ENCODE data around the gene OR52D1. TPM values are rescaled to one million over a fixed set of nuclear protein-coding genes. Genes with fewer than 3 reads are reported as not detected.

Gene OR52D1
- not detected for polyA plus RNA-seq

DNA sequence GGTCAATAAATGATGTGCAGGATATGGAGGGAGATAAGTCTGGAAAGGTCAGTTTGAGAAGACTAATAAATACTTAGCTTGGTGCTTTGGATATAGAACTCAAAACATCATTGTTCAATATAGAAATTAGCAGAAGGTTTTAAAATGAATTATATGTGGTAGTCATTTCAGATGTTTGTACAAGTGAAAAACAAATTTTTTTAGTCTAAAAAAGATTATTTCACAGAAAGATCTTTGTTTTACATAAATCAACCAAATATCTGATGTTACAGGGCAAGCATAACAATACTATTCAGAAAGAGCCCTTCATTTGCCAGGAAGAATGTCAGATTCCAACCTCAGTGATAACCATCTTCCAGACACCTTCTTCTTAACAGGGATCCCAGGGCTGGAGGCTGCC is at the start of gene OR52D1:
Gene OR52D1 (plus strand): TSS at position 301 of the 400 bp plus-strand sequence. CDS start 22 bp downstream, at position 323.
- Mint-ChIP-seq H3K27me3 (ENCODE audit: low read depth in 3 of 3) (peaks cover 0 to 4% (median 3%) of the 10 kb centered on the region in 3 donors), H3K36me3 (no peaks in the 10 kb centered on the region), H3K4me3 (no peak within 1 kb of the TSS), H3K27ac (no peak within 1 kb of the TSS), H3K9me3 (peaks cover 0 to 5% (median 0%) of the 10 kb centered on the region in 6 donors), H3K4me1 (no peaks in the 10 kb centered on the region)
- no peak for DNase-seq

GRCh38 chr11:5441414-5441813 is 47.1 kb upstream of the OR52D1 start, which contains the start of gene OR51I1:
Gene OR51I1 (minus strand): TSS chr11:5441514. CDS start chr11:5441514, 0 bp downstream.
- Mint-ChIP-seq H3K36me3 (no peaks in the 10 kb centered on the region), H3K4me1 (no peaks in the 10 kb centered on the region), H3K27me3 (ENCODE audit: low read depth in 3 of 3) (peaks cover 0 to 3% (median 2%) of the 10 kb centered on the region in 3 donors), H3K4me3 (no peak within 1 kb of the TSS), H3K9me3 (peaks cover 0 to 2% (median 0%) of the 10 kb centered on the region in 6 donors), H3K27ac (no peak within 1 kb of the TSS)
- DNase-seq, result no peak

DNA sequence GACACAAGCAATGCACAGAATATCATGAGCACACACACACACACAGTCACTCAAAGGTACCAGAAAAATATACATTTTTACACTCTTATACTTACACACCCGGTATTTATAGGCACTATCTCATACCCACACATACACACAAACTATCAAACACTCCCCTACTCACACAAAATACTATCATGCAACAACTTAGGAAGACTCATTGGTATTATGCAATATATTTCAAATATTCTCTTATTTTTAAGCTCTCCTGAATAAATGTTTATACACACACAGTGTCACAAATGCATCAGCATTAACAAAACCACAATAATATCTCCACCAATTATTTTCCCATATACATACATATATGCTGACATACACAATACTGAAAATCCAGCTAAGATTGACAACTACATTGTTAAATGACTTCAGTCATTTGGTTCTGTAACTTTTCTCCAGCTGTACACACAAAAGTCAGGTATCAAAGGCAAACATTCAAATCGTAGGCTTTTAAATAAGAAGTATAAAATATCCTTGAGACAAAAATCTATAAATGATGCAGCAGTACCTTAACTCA is 44.6 kb upstream of the OR52D1 start:
- H3K9me3 Mint-ChIP-seq, result peaks cover 0 to 2% (median 0%) of the 10 kb centered on the region in 6 donors
- no peak for DNase-seq
- no peaks in the 10 kb centered on the region for H3K36me3 Mint-ChIP-seq
- H3K4me1 Mint-ChIP-seq, result no peaks in the 10 kb centered on the region
- H3K4me3 Mint-ChIP-seq, result no peak overlapping the region
- peaks cover 0 to 2% (median 1%) of the 10 kb centered on the region in 3 donors for H3K27me3 Mint-ChIP-seq (ENCODE audit: low read depth in 3 of 3)
- H3K27ac Mint-ChIP-seq, result no peak overlapping the region

- peaks cover 2 to 6% (median 2%) of the 10 kb centered on the region in 3 donors for H3K27me3 Mint-ChIP-seq (ENCODE audit: low read depth in 3 of 3)
- no peak within 1 kb of the TSS for H3K4me3 Mint-ChIP-seq
- H3K4me1 Mint-ChIP-seq, result no peaks in the 10 kb centered on the region
- no peaks in the 10 kb centered on the region for H3K36me3 Mint-ChIP-seq
- DNase-seq, result no peak
- no peaks in the 10 kb centered on the region for H3K9me3 Mint-ChIP-seq
- H3K27ac Mint-ChIP-seq, result no peak within 1 kb of the TSS
Observed at GRCh38 chr11:5449023-5449422, 39.5 kb upstream of the OR52D1 start, which contains the start of gene OR51I2. Gene OR51I2 (plus strand): TSS chr11:5449323. CDS start chr11:5453489, 4,166 bp downstream.

DNA sequence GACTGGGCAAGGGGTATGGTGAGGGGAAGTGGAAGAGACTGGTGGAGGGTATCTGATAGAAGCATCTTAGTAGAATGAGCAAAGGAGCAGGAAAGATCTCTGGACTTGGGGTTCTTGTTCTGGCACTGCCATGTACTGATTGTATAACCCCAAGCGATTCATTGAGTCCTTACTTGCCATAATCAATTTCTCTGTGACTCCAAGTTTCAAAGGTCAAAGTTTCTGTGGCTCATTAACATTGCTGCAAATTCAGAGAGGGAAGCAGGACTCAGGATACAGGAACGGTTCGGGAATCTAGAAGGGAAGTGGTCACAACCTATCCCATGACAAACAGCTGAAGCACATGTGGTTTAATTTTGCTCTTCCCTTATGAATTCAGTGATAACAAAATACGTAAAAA is 39.1 kb upstream of the OR52D1 start:
- DNase-seq, result no peak
- Mint-ChIP-seq H3K4me1 (no peaks in the 10 kb centered on the region), H3K4me3 (no peak overlapping the region), H3K36me3 (no peaks in the 10 kb centered on the region), H3K27me3 (ENCODE audit: low read depth in 3 of 3) (peaks cover 2 to 6% (median 2%) of the 10 kb centered on the region in 3 donors), H3K9me3 (no peaks in the 10 kb centered on the region), H3K27ac (no peak overlapping the region)

GRCh38 chr11:5460983-5461621 is 27.4 kb upstream of the OR52D1 start:
- Mint-ChIP-seq H3K27ac (no peak overlapping the region), H3K36me3 (no peaks in the 10 kb centered on the region), H3K9me3 (peaks cover 0 to 2% (median 0%) of the 10 kb centered on the region in 6 donors), H3K4me3 (no peak overlapping the region), H3K27me3 (ENCODE audit: low read depth in 3 of 3) (peaks cover 2 to 5% (median 2%) of the 10 kb centered on the region in 3 donors), H3K4me1 (no peaks in the 10 kb centered on the region)
- DNase-seq, result no peak

GRCh38 chr11:5467527-5467926 is 21.0 kb upstream of the OR52D1 start:
- H3K27me3 Mint-ChIP-seq (ENCODE audit: low read depth in 3 of 3), result peaks cover 2 to 5% (median 3%) of the 10 kb centered on the region in 3 donors
- no peak overlapping the region for H3K4me3 Mint-ChIP-seq
- H3K4me1 Mint-ChIP-seq, result no peaks in the 10 kb centered on the region
- no peaks in the 10 kb centered on the region for H3K36me3 Mint-ChIP-seq
- no peak for DNase-seq
- no peaks in the 10 kb centered on the region for H3K9me3 Mint-ChIP-seq
- no peak overlapping the region for H3K27ac Mint-ChIP-seq

DNA sequence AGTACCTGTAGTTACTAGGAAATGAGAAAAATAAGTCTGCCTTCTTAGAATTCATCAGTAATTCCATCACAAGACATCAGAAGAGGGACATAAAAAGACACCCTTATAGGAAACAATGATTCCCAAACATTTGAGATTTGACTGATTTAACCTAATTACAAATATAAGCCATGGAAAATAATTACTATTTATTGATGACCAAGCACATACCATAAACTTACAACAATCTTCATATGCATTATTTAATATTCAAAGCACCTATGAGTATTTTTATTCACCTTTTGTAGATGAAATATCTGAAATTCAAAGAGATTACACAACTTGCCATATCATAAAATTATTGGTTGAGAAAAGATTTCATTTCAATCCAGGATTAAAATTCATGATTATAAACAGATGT is 14.6 kb upstream of the OR52D1 start:
- no peak for DNase-seq
- H3K9me3 Mint-ChIP-seq, result no peaks in the 10 kb centered on the region
- no peaks in the 10 kb centered on the region for H3K36me3 Mint-ChIP-seq
- H3K27me3 Mint-ChIP-seq (ENCODE audit: low read depth in 3 of 3), result peaks cover 1 to 7% (median 4%) of the 10 kb centered on the region in 3 donors
- no peak overlapping the region for H3K4me3 Mint-ChIP-seq
- H3K4me1 Mint-ChIP-seq, result no peaks in the 10 kb centered on the region
- H3K27ac Mint-ChIP-seq, result no peak overlapping the region

- no peak overlapping the region for H3K27ac Mint-ChIP-seq
- DNase-seq, result peak; percentile 7 to 30 (median 29)
- no peaks in the 10 kb centered on the region for H3K4me1 Mint-ChIP-seq
- H3K36me3 Mint-ChIP-seq, result no peaks in the 10 kb centered on the region
- peaks cover 0 to 7% (median 3%) of the 10 kb centered on the region in 3 donors for H3K27me3 Mint-ChIP-seq (ENCODE audit: low read depth in 3 of 3)
- no peaks in the 10 kb centered on the region for H3K9me3 Mint-ChIP-seq
- H3K4me3 Mint-ChIP-seq, result no peak overlapping the region
Observed at GRCh38 chr11:5476186-5476819, 12.2 kb upstream of the OR52D1 start.

DNA sequence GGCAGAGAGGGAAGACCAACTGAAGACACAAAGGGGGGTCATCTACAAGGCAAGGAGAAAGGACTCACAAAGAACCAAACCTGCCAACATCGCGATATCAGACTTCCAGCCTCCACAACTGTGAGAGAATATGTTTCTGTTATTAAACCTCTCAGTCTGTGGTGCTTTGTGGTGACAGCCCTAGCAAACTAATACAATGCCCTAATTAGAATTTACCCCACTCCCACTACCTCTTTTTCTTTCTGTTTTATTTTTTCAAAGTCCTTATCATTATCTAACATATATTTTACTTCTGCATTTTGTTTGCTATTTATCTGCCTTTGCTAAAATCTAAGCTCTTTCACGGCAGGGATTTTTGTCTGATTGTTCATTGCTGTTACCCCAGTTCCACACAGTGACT is 2.5 kb upstream of the OR52D1 start:
- no peak overlapping the region for H3K27ac Mint-ChIP-seq
- DNase-seq, result no peak
- no peaks in the 10 kb centered on the region for H3K36me3 Mint-ChIP-seq
- no peak overlapping the region for H3K4me3 Mint-ChIP-seq
- H3K9me3 Mint-ChIP-seq, result peaks cover 0 to 2% (median 0%) of the 10 kb centered on the region in 6 donors
- no peaks in the 10 kb centered on the region for H3K4me1 Mint-ChIP-seq
- peaks cover 0 to 4% (median 2%) of the 10 kb centered on the region in 3 donors for H3K27me3 Mint-ChIP-seq (ENCODE audit: low read depth in 3 of 3)

- H3K4me1 Mint-ChIP-seq, result no peaks in the 10 kb centered on the region
- H3K9me3 Mint-ChIP-seq, result peaks cover 0 to 5% (median 0%) of the 10 kb centered on the region in 6 donors
- H3K27ac Mint-ChIP-seq, result no peak overlapping the region
- no peaks in the 10 kb centered on the region for H3K36me3 Mint-ChIP-seq
- H3K4me3 Mint-ChIP-seq, result no peak overlapping the region
- no peak for DNase-seq
- H3K27me3 Mint-ChIP-seq (ENCODE audit: low read depth in 3 of 3), result peaks cover 0 to 4% (median 2%) of the 10 kb centered on the region in 3 donors
Observed at GRCh38 chr11:5486421-5486820, 2.1 kb upstream of the OR52D1 start.

DNA sequence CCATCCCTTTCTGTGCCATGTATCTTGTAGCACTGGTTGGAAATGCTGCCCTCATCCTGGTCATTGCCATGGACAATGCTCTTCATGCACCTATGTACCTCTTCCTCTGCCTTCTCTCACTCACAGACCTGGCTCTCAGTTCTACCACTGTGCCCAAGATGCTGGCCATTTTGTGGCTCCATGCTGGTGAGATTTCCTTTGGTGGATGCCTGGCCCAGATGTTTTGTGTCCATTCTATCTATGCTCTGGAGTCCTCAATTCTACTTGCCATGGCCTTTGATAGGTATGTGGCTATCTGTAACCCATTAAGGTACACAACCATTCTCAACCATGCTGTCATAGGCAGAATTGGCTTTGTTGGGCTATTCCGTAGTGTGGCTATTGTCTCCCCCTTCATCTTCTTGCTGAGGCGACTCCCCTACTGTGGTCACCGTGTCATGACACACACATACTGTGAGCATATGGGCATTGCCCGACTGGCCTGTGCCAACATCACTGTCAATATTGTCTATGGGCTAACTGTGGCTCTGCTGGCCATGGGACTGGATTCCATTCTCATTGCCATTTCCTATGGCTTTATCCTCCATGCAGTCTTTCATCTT is 414 bp downstream of the OR52D1 start:
- H3K4me3 Mint-ChIP-seq, result no peak overlapping the region
- no peaks in the 10 kb centered on the region for H3K4me1 Mint-ChIP-seq
- no peaks in the 10 kb centered on the region for H3K36me3 Mint-ChIP-seq
- no peak overlapping the region for H3K27ac Mint-ChIP-seq
- H3K9me3 Mint-ChIP-seq, result peaks cover 0 to 5% (median 0%) of the 10 kb centered on the region in 6 donors
- peaks cover 0 to 3% (median under 1%) of the 10 kb centered on the region in 3 donors for H3K27me3 Mint-ChIP-seq (ENCODE audit: low read depth in 3 of 3)
- no peak for DNase-seq

- no peak for DNase-seq
- Mint-ChIP-seq H3K9me3 (peaks cover 0 to 3% (median 0%) of the 10 kb centered on the region in 6 donors), H3K36me3 (no peaks in the 10 kb centered on the region), H3K4me3 (no peak overlapping the region), H3K4me1 (no peaks in the 10 kb centered on the region), H3K27ac (no peak overlapping the region), H3K27me3 (ENCODE audit: low read depth in 3 of 3) (peaks cover 0 to 3% (median 0%) of the 10 kb centered on the region in 3 donors)
Observed at GRCh38 chr11:5489576-5490357, 1.3 kb downstream of the OR52D1 start.

Measured in immature natural killer cell (primary cell).